NB4 (cell line): ENCODE results near the gene LIPF.
A peak's percentile ranks its signal among the peaks of the same experiment; 100 is the strongest.

ENCODE experiments used
- DNase-seq: peaks from one replicate; pipeline ENCODE4 v3.0.0; 2010; ENCODE audit warnings: low read depth
- H3K4me3 ChIP-seq: one replicate; pipeline ENCODE4 v1.5.1; 2011; ENCODE audit warnings: mild to moderate bottlenecking, low read depth, low read length, moderate library complexity
- MYC ChIP-seq: IDR thresholded peaks from 2 replicates; pipeline ENCODE4 v1.6.1; 2011; ENCODE audit warnings: low read depth, low read length
- POLR2A ChIP-seq: IDR thresholded peaks from 2 replicates; pipeline ENCODE4 v1.6.1; 2011; ENCODE audit warnings: mild to moderate bottlenecking; ENCODE audit not compliant: insufficient read length; ENCODE audit errors: extremely low read depth
- TF ChIP-seq, protein P1 (sequence below): IDR thresholded peaks from 2 replicates; pipeline ENCODE4 v1.6.1; 2011; ENCODE audit warnings: low read depth, low read length
- TF ChIP-seq, protein P2 (sequence below): IDR thresholded peaks from one replicate; pipeline ENCODE4 v1.5.1; 2012; ENCODE audit warnings: low read depth, low read length

LIPF gene

DNA sequence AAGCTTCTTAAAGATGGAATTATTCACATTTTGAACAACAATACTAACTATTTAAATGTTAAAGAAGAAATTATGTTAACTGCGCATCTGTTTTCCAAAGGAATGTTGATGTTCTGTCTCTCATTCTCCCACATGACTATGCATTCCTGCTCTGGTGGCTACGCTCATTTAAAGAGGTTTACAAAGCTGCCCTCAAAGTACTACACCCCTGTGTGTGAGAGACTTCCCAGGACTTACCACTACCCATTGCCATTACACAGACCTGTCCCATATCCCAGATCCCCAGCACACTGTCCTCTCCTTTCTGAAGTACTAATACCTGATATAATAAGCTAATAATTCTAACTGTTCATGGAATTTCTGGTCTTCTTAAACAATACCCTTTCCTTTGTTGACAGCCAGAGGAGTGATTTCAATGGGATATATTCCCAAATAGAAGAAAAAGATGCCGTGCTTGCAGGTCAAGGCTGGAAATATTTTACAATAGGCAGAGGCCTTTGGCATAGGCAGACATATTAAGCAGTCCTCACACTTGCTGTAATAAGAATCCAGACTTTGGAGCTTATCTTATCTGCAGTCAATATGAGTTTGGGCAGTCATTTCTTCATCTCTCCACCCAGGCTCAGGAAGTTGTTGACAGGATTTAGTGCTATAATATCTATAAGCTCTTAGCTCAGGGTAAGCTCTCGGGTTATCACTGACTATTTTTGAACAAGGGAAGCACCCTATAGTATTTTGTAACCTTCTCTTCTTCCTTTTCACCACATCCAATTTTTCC lies 12.2 kb downstream of the LIPF start:
- TF ChIP-seq POLR2A (no peak), MYC (no peak)
- TF ChIP-seq, protein P1, sequence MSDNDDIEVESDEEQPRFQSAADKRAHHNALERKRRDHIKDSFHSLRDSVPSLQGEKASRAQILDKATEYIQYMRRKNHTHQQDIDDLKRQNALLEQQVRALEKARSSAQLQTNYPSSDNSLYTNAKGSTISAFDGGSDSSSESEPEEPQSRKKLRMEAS = no peak
- TF ChIP-seq, protein P2, sequence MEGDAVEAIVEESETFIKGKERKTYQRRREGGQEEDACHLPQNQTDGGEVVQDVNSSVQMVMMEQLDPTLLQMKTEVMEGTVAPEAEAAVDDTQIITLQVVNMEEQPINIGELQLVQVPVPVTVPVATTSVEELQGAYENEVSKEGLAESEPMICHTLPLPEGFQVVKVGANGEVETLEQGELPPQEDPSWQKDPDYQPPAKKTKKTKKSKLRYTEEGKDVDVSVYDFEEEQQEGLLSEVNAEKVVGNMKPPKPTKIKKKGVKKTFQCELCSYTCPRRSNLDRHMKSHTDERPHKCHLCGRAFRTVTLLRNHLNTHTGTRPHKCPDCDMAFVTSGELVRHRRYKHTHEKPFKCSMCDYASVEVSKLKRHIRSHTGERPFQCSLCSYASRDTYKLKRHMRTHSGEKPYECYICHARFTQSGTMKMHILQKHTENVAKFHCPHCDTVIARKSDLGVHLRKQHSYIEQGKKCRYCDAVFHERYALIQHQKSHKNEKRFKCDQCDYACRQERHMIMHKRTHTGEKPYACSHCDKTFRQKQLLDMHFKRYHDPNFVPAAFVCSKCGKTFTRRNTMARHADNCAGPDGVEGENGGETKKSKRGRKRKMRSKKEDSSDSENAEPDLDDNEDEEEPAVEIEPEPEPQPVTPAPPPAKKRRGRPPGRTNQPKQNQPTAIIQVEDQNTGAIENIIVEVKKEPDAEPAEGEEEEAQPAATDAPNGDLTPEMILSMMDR = no peak
- no peak for DNase-seq
- no peak overlapping the region for H3K4me3 ChIP-seq

DNA sequence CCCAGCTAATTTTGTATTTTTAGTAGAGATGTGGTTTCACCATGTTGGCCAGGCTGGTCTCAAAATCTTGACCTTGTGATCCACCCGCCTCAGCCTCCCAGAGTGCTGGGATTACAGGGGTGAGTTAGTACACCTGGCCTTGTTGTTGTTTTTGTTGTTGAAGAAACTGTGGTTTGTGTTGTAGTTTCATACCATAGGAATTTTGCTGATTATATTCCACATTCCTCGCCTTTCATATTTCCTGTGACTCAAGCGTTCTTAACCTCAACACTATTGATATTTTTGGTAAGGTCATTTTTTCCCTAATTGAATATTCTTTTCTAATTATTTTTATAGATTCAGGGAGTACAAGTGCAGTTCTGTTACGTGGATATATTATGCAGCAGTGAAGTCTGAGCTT lies 16.7 kb downstream of the LIPF start:
- H3K4me3 ChIP-seq = no peak overlapping the region
- no peak for DNase-seq
- TF ChIP-seq, protein P1 = no peak
- TF ChIP-seq POLR2A (no peak), MYC (no peak)

DNA sequence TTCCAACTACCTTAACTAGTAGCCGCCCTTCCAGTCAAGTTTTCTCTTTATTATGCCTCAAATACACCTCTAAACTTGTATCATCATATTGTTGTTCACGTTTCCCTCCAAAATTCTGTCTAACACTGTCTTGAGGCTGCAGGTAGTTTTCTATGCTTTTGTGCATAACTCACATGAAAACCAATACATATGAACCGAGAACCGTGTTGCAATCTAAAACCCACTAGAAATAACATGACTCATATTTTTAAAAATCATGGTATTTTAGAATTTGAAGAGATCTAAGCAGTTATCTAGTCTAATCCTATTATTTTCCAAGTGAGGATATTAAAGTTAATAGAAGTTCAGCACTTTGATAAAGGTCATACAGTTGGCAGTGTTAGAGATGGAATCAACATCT lies 18.2 kb downstream of the LIPF start:
- TF ChIP-seq, protein P2 = no peak
- TF ChIP-seq POLR2A (no peak), MYC (no peak)
- TF ChIP-seq, protein P1 = no peak
- H3K4me3 ChIP-seq = no peak overlapping the region
- no peak for DNase-seq

DNA sequence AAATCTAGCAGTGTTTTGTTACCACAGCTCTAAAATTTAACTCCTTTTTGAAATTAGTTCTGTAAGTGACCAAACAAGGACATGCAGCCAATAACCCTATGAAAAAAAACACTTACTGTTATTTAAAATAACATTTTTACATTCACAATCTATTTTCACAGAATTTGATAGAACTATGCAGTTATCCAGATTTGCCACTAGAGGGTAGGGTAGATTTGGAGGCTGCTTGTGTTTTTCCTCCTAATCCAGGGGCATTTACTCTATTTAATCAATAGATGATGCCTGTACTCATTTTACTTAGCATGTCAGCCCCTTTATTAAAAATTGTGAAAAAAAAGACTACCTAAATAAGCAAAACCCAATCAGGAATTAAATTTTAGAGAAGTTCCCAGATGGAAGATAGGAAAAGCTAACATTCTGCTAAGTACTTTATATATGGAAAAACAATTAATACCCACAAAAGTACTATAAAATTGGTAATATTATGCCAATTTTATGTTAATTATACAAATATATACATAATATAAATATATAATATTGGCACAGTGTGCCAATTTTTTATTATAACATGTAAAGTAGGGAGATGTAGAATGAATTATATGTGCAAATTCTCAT lies 23.7 kb downstream of the LIPF start:
- H3K4me3 ChIP-seq = no peak overlapping the region
- DNase-seq = peak; percentile 40
- TF ChIP-seq, protein P2 = peak; percentile 68
- TF ChIP-seq, protein P1 = no peak

DNA sequence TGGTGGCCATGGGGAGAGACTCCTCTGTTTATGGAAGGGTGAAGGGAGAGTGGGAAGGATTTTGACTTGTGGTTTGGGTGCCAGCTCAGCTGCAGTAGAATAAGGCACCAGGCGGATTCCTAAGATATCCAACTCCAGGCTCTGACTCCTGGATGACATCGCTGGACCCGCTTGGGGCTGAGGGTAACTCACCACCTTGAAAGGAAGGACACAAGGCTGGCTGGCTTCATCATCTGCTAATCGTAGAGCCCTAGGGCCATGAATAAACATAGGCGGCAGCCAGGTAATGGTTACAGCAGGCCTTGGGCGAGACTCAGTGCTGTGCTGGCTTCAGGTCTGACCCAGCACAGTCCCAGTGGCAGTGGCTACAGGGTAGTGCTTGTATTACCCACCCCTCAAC lies 25.1 kb downstream of the LIPF start:
- no peak overlapping the region for H3K4me3 ChIP-seq
- no peak for DNase-seq
- TF ChIP-seq POLR2A = no peak
- TF ChIP-seq, protein P1 = no peak
- TF ChIP-seq MYC = no peak
- TF ChIP-seq, protein P2 = no peak

DNA sequence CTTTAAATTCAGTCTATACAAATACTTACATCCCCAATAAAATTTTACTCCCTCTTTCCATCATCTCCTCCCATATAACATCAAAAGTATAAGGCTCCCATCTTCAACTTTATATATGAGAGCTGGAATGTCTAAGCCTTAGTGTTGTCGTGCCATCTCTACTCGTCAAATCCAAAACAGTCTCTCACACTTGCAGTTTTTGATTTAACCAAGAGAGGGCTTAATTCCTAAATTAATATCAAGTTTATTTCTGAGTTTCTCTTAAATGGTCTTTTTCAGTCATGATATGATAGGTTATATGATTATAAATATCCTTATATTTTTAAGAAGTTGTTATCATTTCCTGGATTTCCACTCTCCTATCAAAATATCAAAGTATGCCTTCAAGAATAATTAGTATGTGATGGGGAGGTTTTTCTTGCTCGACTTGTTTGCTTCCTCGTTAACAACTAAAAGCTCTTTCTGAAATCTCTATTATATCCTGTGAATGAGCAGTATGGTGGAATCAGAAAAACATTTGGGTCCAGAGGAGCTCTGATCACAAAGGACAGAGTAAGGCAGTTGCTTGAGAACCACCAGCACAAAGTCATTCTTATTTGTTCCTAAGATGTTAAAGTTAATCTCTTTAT lies 29.3 kb downstream of the LIPF start:
- no peak overlapping the region for H3K4me3 ChIP-seq
- TF ChIP-seq, protein P2 = no peak
- no peak for TF ChIP-seq MYC
- TF ChIP-seq POLR2A = no peak
- TF ChIP-seq, protein P1 = no peak
- no peak for DNase-seq
